Stimulated activated CD4-positive, alpha-beta T cell treated with anti-CD3 and anti-CD28 coated beads, Interleukin-12 subunit alpha, Interleukin-12 subunit beta, amount 100 ng/mL, for 4 hours (primary cell): ENCODE data around the gene CCDC9.
A peak's percentile ranks its signal among the peaks of the same experiment; 100 is the strongest.

Experiments used
- DNase-seq: peaks from one replicate; pipeline ENCODE4 v3.0.0-alpha.2; 2020

The CCDC9 gene

DNA sequence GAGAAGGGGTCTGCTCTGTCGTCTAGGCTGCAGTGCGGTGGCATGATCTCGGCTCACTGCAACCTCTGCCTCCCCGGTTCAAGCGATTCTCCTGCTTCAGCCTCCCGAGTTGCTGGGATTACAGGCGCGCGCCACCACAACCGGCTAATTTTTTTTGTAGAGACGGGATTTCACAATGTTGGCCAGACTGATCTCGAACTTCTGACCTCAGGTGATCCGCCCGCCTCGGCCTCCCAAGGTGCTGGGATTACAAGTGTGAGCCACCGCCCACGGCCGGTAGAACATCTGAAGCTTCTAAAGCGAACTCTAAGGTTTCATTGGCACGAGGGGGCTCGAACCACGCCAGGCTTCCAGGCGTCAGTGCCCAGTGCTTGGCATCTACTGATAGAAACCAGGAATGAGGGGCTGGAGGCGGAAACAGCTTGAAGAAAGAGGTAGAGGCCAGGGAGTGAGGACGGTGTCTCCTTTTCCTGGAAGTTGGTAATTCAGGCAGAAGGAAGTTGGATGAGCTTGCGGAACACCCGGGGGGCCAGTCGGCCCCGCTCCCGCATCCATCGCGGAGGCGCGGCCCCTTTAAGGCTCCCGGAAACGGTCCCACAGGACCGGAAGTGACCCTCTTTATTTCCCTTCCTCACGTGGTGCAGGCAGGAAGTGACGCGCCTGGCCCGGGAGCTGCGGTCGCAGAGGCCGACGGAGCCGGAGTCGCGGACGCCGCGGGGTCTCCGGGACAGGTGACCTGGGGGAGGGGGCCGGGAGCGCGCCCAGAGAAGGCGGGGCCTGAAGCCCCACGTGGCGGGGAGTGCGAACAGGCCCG lies at the start of gene CCDC9:
Gene CCDC9, plus strand, starts transcription at position 647 of the 814 bp plus-strand sequence. CDS start 1,876 bp downstream, outside the sequence.
- no peak for DNase-seq

DNA sequence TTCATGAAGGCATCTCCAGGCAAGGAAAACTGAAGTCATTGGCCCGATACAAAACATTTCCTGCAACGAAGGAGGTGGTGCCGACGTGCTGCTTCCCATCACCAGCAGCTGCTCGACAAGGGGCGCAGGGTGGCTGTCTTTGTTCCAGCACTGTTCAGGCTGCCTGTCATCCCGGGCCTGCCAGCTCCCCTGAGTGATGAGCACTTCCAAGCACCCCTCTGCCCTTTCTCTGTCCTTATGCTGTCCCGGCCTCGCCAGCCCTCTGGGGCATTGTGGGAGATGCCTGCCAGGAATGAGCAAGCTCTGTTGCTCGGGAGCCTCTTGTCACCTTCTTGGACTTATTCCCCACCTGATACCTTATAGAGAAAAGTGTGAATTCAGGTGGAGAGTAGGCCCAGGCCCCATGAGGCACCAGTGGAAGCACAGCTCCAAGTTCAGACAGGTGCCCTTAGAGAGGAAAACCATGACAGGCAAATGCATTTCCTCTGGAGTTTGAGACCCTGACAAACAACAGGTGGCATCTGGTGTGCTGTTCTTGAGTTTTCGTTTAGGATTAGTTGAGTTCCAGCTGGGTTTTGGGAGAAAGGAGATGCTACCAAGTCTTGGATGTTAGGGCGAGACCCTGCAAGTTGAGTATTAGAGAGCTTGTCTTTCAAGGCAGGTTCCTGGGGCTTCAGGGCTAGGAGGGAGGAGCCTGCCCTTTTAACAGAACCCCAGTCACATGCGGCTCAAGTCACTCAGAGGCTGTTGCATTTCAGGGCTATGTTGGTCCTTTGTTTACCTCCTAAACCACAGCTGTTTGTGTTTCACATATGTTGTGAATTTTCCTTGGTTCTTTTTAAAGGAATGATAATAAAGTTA lies 46.8 kb upstream of the CCDC9 start:
- DNase-seq = no peak

DNA sequence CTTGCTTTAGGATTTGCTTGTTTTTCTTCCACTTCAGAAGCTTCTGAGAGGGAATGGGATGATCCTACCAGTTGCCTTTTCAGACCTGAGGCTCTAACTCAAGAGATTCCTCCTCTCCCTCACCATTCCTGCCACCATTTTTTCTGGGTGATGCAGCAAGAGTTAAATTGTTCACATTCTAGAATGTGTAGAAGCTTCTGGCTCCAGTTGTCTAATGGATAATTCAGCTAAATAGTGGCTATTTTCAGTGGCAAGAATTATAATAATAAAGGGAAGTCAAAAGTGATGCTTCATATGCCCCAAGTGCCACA lies 46.2 kb upstream of the CCDC9 start:
- DNase-seq = no peak

DNA sequence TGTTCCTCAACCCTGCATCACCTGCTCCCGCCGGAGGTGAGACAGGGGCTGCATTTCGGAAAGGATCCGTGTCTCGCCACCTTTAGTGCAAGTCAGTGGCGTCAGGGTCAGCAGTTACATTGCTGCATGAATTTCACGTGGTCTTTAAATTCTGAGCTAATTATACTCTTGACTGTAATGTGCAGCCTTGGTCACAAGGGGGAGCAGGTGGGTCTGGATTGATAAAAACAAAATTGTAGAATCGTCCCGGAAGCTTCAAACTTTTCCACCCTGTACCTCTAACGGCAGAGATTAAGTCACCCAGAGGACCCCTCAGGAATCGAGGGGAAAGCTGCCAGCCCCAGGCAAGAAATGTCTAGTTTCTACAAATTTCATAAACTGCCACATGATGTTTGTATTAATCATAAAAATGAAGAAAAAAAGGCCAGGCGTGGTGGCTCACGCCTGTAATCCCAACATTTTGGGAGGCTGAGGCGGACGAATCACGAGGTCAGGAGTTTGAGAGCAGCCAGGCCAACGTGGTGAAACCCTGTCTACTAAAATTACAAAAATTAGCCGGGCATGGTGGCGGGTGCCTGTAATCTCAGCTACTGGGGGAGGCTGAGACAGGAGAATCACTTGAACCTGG lies 45.5 kb upstream of the CCDC9 start:
- DNase-seq = peak; percentile 75

DNA sequence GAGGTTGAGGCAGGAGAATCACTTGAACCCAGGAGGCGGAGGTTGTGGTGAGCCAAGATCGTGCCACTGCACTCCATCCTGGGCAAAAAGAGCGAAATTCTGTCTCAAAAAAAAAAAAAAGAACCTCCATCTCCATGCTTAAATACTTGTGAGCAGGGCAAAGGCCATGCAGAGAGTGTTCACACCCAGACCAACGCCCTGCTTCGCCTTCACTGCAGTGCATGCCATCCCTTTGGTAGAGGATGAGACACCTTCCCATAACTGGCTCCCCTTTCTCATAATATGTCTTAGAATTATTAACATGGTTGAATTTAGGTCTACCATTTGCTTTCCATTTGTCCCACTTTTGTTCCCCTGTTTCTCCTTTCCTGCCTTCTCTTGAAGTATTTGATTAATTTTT lies 40.7 kb upstream of the CCDC9 start:
- DNase-seq = no peak

DNA sequence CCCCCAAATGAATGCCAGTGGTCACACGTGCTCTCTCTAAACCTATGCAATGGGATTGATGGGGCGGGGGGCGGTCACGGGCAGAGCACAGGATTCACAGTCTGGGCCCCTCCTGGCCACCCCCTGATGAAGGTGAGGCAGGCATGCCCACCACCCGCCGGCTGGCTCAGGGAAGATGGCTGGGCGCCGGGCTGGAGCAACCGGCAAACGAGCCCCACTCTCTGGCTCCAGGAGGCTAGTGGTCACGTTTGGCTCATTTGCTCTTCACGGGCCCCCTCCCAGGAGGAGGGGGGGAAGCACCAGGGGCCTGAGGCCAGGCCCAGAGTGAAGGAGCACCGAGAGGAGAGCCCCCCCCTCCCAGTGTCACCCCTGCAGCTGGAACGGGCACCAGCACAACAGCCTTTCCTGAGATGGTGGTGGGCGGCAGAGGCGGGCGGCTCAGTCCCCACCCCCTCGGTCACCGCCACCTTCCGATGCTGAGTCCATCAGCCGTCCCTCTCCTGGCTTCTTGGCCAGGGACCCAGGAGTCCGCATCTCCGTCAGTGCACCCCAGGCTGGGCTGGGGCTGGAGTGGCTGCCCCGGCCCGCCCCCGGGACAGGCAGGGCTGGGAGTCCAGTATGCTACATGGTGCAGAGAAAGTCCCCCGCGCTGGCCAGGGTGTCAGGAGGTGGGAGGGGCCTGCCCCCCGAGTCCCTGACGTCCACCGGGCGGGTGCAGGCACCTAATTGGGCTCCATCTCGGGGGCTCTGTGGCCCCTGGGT lies 35.1 kb upstream of the CCDC9 start:
- no peak for DNase-seq

DNA sequence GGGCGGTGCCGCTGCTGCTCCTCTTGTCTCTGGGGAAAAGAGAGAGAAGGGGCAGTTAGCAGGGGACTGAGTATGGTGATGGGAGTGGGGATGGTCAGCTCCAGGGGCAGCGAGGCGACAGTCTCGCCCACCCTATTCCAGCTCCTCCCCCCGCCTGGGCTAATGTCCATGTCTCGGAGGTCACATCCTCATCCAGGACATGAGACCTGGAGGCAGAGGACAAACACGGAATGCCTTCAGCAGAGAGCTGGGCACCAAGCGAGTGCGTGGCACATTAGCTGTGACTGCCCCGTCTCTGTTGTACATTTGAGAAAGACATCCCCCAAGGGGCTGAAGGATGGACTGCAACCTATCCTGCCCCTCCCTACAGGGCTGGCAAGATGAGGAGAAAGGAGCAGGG lies 34.4 kb upstream of the CCDC9 start:
- DNase-seq = no peak

DNA sequence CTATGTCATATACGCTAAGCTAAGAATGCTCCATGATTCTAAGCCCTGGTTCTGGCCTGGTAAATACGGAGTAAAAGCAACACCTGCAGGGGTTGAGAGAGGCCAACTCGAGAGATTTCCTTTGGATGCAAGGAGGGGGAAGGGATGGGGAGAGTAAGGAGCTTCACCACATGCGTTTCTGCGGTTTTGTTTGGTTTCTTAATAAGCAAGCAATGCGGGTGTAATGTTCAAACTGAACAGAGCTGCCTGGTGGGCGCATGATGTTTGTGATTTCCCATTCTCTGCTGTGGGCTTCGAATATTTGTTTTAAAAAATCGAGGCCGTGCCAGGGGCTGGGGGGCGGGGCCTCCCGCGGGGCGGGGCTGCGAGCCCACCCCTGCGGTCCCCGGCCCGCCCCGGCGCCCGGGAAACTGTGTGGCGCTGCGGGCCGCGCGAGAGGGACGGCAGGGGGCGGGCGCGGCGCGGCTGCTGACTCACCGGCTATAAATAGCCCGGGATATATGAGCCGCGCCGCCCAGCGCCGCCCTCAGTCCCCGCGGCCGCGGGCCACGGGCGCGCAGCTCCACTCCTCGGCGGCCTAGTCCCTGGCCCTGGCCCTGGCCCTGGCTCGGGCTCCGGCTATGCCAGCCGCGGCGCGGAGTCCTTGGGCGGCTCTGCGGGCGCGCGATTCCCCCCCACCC lies 30.4 kb upstream of the CCDC9 start:
- peak; percentile 83 for DNase-seq

DNA sequence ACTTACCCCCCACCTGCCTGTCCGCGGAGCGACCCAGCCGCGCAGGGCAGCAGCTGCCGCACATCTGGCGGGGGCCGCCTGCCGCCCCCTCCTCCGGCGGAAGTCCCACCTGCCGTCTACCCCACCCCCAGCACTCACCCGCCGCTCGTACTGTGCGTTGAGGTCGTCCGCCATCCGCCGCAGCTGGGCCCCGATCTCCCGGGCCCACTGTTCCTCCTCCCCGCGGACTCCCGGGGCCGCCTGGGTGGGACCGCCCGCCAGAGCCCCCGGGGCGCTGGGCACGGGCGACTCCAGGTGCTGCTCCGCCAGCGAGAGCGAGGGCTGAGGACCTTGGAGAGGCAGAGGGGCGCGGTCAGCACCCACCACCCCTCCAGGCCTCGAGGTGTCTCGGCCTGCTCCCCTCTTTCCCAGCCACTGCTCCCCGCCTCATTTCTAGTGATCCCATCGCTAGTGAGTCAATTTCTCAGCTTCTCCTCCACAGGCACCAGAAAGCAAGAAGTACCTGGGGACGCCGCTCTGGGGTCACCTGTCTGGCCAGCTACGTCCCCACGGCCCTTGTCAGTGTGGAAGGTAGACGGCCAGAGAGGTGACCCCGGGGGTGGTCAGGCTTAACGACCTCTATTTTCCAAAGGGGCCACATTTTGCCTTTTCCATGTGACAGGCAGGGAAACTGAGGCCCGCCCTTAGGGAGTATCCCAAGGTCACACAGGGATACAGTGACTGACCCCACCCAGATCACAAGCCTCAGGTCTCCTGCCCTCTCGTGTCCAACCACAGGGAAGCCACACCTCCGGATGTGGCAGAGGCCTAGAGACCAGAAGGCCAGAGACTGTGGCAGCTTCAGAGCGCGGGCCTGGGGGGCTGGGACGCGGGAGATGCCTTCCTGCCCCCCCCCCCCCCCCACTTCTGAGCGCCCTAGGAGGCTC lies 29.6 kb upstream of the CCDC9 start:
- no peak for DNase-seq

DNA sequence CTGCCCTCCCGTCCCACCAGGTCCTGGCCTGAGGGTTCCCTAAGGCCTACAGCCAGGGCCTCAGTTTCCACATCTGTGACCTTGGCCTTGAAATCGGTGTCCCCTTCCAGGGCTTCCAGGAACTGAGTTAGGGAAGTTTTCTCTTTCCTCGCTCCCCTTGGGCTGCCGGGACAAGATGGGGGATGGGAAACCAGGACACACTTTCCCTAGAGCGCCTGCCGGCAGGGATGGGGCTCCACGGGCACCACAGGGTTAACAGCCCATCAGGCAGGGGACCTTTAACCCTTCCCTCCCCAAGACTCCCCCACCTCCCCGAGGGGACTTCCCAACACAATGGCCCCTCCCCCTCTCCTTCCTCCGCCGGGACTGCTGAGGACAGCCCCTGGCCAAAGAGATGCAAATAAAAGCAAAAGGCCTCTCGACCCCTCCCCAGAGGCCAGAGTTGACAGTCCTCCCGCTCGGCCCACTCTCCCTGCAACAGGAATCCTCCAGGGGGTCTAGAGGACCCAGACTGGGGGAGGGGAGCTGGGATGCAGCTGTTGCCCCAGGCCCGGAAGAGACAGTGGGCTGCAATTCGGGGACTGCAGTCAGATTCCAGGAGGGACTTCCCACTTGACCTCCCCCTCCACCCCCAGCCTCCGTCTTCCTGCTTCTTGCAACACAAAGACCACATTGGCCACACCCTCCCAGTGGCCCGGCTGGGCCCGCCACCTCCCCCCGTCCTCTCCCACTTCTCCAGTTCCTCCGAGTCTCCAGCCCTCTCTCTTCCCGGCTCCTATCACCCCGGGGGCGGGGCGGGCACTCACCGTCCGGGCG lies 28.8 kb upstream of the CCDC9 start:
- no peak for DNase-seq

DNA sequence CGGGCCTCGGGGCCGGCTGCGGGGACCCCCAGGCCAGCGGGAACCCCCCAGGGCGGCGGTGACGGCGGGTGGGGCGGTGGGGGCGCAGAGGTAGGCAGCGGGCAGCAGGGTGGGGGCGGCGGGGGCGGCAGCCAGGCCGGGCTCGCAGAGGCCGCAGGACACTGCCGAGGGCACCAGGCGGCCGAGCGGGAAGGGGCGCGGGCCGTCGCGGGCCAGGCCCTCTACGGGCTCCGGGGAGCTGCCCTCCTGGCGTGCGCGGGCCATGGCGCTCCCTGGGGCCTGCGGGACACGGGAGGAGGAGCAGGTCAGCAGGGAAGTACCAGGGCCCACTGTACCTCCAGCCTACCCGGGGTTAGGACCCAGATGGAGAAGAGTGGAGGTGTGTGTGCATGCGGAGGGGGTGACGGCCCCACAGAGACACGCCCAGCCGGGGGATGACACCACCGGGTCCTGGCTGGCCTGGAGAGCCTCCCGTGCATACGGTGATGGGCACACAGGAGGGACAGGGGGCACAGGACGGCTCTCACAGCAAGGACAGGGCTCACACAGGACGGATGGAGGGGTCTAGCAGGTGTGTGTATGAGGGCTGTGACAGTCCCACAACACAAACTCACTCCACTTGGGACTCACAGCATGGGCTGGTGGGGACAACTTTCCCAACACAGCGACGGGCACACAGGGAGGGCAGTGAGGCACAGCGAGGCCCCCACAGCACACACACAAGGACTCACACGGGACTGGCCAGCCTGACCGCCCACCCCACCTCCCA lies 28.0 kb upstream of the CCDC9 start:
- DNase-seq = no peak

DNA sequence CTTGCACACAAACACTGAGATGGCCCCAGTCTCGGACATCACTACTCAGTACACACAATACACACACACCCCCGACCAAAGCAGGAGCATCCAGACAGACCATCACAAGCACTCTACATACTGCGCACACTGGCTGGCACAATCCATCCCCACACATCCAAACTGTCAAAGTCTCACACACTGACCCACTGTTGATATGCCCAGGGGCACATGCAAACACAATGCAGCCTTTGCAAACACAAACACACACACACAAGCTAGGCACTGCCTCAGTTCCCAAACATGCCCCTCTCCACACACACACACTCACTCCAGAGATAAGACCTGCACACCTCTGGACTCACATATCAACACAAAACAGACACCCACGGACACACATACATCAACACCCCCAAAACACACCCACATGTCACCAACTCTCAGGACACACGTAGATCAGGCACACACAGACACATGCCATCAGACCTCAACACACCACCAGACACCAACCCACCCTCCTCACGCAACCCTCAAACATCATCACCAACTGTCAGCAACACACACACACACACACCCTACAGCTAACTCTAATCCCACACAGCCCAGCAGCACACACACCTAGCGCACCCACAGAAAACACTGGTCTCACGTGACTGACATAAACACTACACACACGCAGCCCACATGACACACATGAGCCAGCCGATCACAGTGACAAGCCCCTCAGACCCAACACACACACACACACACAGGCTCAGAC lies 27.2 kb upstream of the CCDC9 start:
- no peak for DNase-seq

DNA sequence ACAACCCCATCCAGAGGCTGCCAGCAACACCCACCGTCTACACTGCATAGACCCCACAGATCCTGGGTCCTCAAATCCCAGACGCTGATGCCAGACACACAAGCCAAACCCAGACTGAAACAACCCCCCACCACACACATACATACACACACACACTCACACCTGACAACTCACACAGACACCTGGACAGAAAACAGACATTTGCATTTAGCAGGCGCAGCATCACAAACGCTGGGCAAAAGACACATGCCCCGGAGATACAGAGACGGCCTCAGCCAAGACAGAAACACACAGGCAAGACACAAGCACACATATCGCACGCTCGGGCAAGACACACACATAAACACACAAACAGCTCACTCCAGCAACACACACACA lies 26.7 kb upstream of the CCDC9 start:
- DNase-seq = no peak

DNA sequence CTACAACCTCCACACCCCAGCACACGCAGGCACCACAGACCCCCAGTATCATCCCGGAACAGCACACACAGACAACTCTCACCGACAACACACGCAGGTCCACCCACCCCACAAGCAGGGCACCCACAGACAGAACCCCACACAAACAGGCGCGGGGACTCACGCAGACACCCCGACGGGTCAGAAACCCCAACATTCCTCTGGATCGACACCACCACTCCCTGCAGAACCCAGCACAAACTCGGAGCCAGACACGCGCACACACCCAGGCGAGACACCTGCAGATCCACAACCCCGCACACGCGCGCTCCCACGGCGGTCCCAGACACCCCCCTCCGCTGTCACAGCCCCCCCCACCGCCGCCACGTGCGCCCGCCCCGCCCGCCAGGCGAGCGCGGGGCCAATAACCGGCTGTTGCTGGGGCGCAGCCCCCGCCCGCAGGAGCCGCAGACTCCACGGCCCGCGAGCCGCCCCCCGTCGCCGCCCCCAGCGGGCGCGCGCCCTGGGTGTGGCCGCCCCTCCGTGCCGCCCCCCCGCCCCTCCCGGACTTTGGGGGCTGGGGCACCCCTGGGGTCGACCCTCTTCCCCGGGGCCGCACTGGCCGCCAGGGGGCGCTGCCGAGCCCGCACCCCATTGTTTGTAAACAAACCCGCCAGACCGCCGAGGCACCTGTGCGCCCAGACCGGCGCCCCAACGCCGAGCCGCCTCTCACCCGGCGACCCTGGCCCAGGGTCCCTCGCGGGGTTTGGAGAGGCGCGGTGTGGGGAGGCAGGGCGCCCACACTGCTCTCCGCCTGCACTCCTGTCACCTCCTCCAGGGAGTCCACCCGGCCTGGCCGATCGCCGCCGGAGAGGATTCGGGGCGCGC lies 26.0 kb upstream of the CCDC9 start:
- DNase-seq = peak; percentile 75

DNA sequence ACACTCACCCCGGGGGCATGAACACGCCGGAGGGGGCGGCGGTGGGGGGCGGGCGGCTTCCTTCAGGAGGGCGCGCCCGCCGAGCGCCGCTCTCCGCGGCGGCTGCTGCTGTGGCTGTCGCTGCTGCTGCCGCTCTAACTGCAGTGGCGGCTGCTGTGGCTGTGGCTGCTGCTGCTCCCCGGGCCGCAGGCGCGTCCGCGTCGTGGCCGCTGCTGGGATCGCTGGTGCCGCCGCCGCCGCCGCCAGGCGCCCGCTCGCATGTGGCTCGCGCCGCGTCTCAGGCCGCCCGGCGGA lies 25.5 kb upstream of the CCDC9 start, which contains the start of gene BBC3:
Gene BBC3, minus strand, starts transcription at position 279 of the 294 bp plus-strand sequence. CDS start 2,768 bp downstream, outside the sequence.
- no peak for DNase-seq

DNA sequence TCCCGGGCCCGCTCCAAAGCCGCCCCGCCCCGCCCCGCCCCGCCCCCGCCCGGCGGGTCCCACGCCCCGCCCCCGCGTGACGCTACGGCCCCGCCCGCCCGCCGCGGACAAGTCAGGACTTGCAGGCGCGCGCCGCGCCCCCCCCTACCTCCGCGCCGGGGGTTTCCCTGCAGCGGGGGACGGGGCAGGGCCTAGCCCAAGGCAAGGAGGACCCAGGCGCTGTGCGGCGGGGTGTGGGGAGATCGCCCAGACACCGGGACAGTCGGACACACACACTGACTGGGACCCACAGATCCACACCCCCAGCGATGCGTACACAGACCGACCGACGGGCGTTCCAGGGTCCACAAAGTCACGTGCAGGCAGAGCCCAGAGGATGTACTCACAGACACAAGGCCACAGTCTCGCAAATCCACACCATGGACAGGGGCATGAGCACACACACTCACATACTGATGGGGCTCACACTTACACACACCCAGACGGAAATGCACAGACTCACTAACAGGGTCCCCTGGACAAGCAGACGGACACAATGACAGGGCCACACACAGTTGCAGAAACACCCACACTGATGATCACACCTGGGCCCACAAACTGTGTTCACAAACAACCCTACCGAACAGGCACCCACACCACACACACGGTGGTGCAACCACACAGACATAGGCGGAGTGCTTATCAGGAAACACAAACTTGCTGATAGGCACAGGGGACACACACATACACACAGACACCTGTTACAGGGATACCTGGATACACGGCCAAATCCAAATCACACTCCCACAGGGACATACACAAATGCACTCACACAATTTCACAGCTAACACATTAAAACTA lies 24.9 kb upstream of the CCDC9 start:
- peak; percentile 90 for DNase-seq
